OCI-M1 (cell line): ENCODE data around the gene ATXN1.
"Not testable (repeated sequence)": the region's sequence is repeated elsewhere in the genome, so short reads cannot be mapped to it uniquely, and the experiment has no call there.

Experiments
- DNase-seq: peaks from one replicate; lab custom pipeline; 2025; lab: John Stamatoyannopoulos, UW

The ATXN1 gene

DNA sequence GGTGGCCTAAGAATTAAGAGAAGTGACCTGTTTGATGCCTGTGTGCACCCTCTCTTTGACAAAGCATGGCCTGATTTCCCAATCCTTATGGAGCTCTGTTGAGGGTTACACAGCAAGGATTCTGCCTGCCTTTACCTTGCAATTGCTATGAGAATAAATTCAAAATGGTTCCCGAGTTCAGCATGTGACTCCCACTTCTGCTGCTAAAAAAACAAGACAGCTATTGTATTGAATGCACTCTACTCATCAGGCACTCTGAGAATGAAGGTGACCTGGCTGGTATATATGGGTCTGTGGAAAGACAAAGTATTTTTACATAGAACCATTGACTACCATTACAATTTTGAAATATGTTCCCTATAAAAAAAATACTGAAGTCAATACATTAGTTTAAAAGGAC is 190.3 kb downstream of the ATXN1 start:
- DNase-seq = no peak

DNA sequence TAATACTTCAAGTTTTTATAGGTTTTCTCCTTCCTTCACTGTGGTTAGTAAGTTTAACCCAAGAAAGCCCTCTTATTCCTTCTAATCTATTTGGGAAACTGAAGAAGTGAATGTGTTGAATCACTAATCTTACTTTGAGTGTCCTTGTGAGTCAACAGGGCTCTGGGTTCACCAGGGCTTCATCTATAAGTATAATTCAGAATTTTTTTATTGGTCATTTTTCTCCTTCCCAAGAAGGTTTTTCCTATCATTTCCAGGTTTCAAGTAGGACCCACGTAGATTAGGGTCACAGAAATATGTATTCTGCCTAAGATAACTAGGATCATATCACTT is 191.1 kb downstream of the ATXN1 start:
- DNase-seq = no peak

- DNase-seq = no peak
These were observed 193.1 kb downstream of the ATXN1 start for GRCh38 chr6:16568128-16568527.

GRCh38 chr6:16567071-16567470 is 194.2 kb downstream of the ATXN1 start:
- DNase-seq = no peak

GRCh38 chr6:16564436-16564835 is 196.8 kb downstream of the ATXN1 start:
- no peak for DNase-seq

DNA sequence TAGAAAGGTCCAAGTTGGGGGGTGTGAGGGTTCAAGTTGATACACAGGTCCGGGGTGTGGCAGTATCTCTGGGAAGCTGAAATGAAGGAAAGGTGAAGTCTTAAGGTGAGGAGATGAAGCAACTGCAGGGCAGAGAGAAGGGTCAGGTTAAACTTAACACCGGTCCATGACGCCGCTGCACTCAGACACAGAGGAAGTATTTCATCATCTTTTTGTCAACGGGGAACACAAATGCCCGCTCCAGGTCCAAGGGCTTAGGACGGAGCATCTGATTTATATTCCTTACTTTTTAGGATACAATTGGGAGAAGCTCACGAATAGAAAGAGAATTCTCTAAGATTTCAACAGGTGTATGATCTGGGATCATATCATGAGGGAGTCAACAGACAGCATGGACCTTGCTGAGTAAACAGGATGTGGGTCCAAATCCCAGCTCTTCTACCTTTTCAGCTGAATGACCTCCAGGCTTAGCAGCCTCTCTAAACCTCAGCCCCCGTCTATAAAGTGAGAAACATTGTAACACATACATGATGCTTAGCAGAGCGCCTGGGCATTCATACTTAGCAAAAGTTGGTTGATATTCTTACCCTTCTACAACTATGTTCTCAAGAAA is 197.5 kb downstream of the ATXN1 start:
- DNase-seq = no peak

GRCh38 chr6:16562498-16562897 is 198.8 kb downstream of the ATXN1 start:
- DNase-seq = no peak

GRCh38 chr6:16559071-16559470 is 202.2 kb downstream of the ATXN1 start:
- no peak for DNase-seq

DNA sequence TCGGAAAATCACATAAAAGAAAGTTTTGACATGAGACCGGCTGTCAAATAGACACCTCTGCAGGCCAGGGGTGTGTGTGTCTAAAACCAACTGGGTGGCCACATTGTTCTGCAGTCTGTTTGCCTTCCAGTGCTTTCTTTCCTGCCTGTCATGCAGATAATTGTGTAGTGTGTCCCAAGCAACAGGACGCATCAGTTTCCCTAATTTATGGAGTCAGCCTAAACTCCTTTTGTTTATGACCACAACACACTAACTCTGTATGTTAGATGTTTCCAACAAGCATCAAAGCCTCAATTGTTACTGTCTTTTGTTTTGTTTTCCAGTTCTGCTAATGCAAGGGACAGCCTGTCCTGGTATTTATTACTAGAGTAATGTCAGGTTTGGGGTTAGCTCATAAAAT is 205.7 kb downstream of the ATXN1 start:
- no peak for DNase-seq

GRCh38 chr6:16553531-16553930 is 207.7 kb downstream of the ATXN1 start:
- DNase-seq = no peak

- no peak for DNase-seq
These were observed 209.8 kb downstream of the ATXN1 start for GRCh38 chr6:16551466-16551865.

DNA sequence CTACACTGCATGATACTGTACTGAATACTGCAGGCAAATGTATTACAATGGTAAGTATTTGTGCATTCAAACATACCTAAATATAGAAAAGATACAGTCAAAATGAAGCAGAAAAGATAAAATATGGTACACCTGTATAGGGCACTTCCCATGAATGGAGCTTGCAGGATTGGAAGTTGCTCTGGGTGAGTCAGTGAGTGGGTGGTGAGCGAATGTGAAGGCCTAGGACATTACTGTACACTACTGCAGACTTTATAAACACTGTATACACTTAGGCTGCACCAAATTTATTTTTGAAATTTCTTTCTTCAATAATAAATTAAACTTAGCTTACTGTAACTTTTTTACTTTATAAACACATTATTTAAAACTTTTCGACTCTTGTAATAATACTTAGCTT is 213.1 kb downstream of the ATXN1 start:
- no peak for DNase-seq

GRCh38 chr6:16547587-16547986 is 213.7 kb downstream of the ATXN1 start:
- peak; percentile 58 for DNase-seq

DNA sequence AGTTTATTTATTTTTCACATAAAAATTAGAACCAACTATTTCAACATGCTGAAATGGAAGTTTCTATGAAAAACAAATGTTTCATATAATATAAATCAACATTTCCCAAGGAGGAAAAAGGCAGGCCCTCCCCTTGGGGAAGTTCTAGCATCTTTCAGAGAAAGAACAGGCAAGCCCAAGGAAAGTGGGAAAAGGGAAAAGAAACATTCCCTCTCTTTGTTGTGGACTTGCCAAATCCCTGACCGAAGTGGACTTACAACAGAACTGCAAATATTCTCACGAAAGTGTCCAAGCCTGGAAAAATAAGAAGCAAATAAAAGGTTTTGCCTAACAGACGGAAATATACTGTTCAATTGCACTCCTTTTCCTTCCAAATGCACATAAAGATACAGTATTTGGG is 214.4 kb downstream of the ATXN1 start:
- no peak for DNase-seq

GRCh38 chr6:16545382-16545781 is 215.9 kb downstream of the ATXN1 start:
- no peak for DNase-seq

DNA sequence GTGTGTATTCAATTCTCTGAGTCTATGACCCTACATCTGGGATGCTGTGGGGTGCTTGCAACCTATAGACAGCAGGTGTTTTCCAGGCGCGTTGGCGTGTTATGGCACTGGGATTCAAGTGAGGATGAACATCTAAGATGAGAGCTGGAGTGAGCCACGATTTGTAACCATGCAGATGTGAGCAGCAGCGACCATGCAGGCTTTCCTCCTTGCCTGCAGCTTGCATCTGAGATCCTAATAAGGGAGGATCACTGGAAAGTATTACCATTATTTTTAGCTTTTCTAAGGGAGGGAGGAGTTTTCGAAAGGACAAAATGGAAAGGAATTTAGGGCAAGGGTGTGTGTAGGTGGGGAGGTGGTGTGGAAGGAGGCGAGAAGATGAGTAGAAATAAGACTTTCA is 216.7 kb downstream of the ATXN1 start:
- no peak for DNase-seq

DNA sequence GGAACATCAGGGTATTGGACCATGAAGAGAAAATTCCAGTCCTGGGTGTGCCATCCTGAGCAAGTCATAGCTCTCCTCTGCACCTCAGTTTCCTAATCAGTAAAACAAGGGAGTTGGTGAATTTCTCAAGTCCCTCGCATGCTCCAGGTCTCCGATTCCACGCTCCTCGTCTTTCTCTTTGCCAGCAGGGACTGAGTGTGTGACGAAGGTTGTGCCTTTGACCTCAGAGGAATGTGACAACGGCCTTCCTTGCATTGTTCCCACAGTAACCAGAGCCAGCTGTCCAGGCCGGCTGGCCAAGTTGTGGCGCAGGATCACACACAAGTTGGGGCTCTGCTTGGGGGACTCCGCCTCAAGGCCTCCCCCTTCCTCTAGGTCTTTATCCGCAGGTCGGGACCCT is 217.3 kb downstream of the ATXN1 start:
- no peak for DNase-seq

DNA sequence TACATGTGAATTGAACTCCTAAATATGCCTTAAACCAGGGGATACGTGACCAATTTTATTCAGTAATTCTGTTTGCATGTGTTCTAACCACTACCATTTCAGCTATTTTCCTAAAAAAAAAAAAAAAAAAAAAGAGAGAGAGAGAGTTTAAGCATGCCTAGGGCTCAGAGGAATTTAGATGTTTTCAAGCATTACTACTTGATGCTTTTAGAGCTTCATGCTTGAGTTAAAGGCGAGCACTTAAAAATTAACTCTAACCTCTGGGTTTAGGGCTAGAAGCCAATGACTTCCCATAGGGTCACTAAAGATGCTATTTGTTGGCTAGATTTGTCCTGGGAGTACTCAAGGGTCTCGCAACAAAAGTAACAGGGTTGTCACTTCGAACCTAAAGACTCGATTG is 217.7 kb downstream of the ATXN1 start:
- no peak for DNase-seq

- DNase-seq = no peak
These were observed 219.2 kb downstream of the ATXN1 start for GRCh38 chr6:16542070-16542469.

DNA sequence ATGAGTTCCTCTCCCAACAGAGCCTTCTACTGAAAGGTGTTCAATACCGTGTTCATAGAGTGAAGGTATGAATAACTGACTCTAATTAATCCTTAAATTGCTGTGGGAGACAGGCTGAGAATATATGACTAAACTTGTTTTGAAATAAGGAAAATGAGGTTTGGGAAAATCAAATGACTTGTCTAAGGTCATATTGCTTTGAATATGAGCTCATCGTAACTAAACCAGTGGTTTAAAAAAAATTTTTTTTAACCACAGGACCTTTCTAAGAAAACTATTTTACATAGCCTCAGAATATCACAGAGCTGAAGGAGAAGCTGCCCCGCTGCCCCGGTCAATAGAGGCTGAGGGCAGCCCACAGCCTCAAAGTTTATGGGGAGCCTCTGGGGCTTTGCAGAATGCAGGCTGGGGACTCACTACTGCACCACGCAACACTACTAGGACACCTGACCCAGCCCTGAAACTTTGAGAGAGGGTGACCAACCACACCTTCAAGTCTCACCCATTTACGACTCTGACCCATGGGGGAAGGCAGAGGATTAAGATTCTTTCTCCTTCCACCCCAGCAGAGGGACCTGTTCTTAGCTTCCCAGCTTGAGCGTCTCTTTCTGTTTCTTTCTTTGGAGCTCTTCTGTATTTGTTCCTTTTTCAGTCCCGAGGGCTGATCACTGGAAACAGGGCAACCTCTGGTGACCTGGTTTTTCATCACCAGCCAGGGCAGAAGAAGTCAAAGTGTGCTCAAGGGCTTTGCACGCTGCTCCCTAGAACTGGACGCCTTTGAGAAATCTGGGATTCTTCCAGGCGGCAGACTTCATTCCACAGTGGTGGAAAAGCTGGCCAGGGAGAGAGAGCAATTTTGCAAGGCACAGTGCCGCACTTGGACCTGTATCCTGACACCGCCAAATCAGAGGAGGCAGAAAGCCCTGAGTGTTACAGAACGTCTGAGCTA is 220.2 kb downstream of the ATXN1 start:
- peak; percentile 14 for DNase-seq

DNA sequence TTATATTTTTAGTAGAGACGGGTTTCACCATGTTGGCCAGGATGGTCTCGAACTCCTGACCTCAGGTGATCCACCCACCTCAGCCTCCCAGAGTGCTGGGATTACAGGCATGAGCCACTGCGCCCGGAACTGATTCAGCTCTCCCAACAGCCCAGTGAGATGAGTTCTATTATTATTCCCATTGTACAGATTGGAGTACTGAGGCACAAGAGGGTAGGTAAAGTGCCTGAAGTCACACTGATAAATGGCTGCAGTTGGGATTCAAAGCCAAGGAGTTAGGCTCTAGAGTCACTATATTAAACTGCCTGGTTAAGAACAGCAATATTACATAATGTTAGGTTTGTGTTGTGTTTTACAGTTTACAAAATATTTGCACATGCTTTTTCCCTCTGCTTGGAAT is 220.9 kb downstream of the ATXN1 start:
- DNase-seq = not testable (repeated sequence)

DNA sequence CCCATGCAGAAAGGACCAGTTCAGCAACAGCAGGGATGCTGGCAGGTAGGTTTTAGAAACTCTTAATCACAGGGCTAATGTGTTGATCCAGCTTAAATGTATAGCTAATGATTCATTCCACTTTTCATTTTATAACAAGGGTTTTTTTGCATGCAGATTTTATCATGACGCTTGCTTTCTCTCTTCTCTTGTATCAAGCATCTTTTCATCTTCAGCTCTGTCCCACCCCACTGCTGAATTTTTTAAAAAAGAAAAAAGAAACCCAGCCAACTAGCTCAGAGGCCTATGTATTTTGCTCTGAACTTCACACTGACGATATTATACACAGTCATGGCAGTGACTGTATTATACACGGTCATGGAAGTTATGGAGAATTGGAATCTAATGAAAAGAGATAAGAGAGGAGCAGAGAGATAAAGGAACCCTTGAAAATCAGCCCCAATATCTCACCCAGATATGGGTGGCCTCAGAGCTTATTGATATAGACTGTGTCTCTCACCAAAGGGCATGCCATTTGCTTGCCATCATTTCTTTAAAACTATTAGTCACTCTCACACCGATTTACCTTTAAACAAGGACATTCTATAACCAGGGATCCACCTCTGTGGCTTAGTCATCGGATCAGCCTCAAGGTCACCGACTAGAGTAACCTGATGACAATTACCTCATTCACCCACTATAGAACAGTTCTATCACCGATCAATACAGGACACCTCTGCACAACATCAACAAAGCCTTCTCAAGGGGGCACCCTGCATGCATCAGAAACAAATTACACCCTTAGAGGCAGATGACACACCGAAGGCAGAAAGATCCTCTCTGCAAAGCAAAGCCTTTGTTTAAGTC is 222.0 kb downstream of the ATXN1 start:
- no peak for DNase-seq

- DNase-seq = no peak
These were observed 225.7 kb downstream of the ATXN1 start for GRCh38 chr6:16535564-16535963.
